ENCODE data around the gene HDAC7. TPM values are rescaled to one million over a fixed set of nuclear protein-coding genes. Genes with fewer than 3 reads are reported as not detected.

Gene HDAC7
- total RNA-seq, 1 donor, result 47.9 TPM

- H3K4me3 ChIP-seq (ENCODE audit: low read depth, low read length), result no peak overlapping the region
- no peak for TF ChIP-seq CTCF (IDR thresholded peaks at IDR 0.05; ENCODE audit: insufficient read depth, low read depth, low read length)
- no peak for DNase-seq (ENCODE audit: low read depth)
Observed at GRCh38 chr12:47737936-47738594, 81.6 kb downstream of the HDAC7 start.

- peak; percentile 79 for DNase-seq (ENCODE audit: low read depth)
- H3K4me3 ChIP-seq (ENCODE audit: low read depth, low read length), result no peak overlapping the region
Observed at GRCh38 chr12:47736877-47737676, 82.6 kb downstream of the HDAC7 start.

GRCh38 chr12:47736216-47736615 is 83.5 kb downstream of the HDAC7 start:
- no peak for TF ChIP-seq CTCF (IDR thresholded peaks at IDR 0.05; ENCODE audit: insufficient read depth, low read depth, low read length)

More at GRCh38 chr12:47736877-47737676, 82.6 kb downstream of the HDAC7 start:
- TF ChIP-seq CTCF (IDR thresholded peaks at IDR 0.05; ENCODE audit: insufficient read depth, low read depth, low read length), result peak; percentile 3

GRCh38 chr12:47735649-47736048 is 84.1 kb downstream of the HDAC7 start:
- no peak for DNase-seq (ENCODE audit: low read depth)
- no peak for TF ChIP-seq CTCF (IDR thresholded peaks at IDR 0.05; ENCODE audit: insufficient read depth, low read depth, low read length)
- no peak overlapping the region for H3K4me3 ChIP-seq (ENCODE audit: low read depth, low read length)

More at GRCh38 chr12:47736216-47736615, 83.5 kb downstream of the HDAC7 start:
- no peak overlapping the region for H3K4me3 ChIP-seq (ENCODE audit: low read depth, low read length)
- no peak for DNase-seq (ENCODE audit: low read depth)

GRCh38 chr12:47734725-47735480 is 84.8 kb downstream of the HDAC7 start:
- DNase-seq (ENCODE audit: low read depth), result no peak
- TF ChIP-seq CTCF (IDR thresholded peaks at IDR 0.05; ENCODE audit: insufficient read depth, low read depth, low read length), result no peak
- no peak overlapping the region for H3K4me3 ChIP-seq (ENCODE audit: low read depth, low read length)

- TF ChIP-seq CTCF (IDR thresholded peaks at IDR 0.05; ENCODE audit: insufficient read depth, low read depth, low read length), result no peak
- no peak for DNase-seq (ENCODE audit: low read depth)
- no peak overlapping the region for H3K4me3 ChIP-seq (ENCODE audit: low read depth, low read length)
Observed at GRCh38 chr12:47733142-47733541, 86.6 kb downstream of the HDAC7 start.

Other genes with a start within 250 kb of the HDAC7 start
- gene RPAP3, start 113.9 kb downstream of the HDAC7 start, total RNA-seq, result 19.0 and 26.3 TPM in 2 replicates
- gene ENDOU, start 94.4 kb downstream of the HDAC7 start, total RNA-seq, result not detected in 2 replicates
- gene RAPGEF3, start 61.0 kb downstream of the HDAC7 start, total RNA-seq, result 3.2 and 9.1 TPM in 2 replicates
- gene SLC48A1, start 46.7 kb downstream of the HDAC7 start, total RNA-seq, result 10.6 and 19.4 TPM in 2 replicates
- 8.2 and 18.4 TPM in 2 replicates for gene VDR, start 85.1 kb upstream of the HDAC7 start, total RNA-seq
- gene TMEM106C, start 143.7 kb upstream of the HDAC7 start, total RNA-seq, result 60.2 and 100 TPM in 2 replicates
- gene COL2A1, start 184.6 kb upstream of the HDAC7 start, total RNA-seq, result under 0.01 TPM in 1 of 2 replicates, not detected in the other

Data from fibroblast of villous mesenchyme (primary cell).